DND-41 (cell line): Measurements from ENCODE around the gene FRG2C.
A peak's percentile ranks its signal among the peaks of the same experiment; 100 is the strongest.
"Not testable (repeated sequence)": the region's sequence is repeated elsewhere in the genome, so short reads cannot be mapped to it uniquely, and the experiment has no call there.

Experiments used
- ATAC-seq: fragments of 200-7000 bp; cut with Tn5 transposase; 3 replicates; pipeline ENCODE4 v1.9.1; 2021; ENCODE audit warnings: low read depth; ENCODE audit not compliant: insufficient read depth
- DNase-seq: peaks from one replicate; pipeline ENCODE4 v3.0.0-alpha.2; 2020
- H2AFZ ChIP-seq: 2 replicates; pipeline ENCODE4 v1.6.0; 2012; ENCODE audit warnings: low read depth, low read length
- H3K27ac ChIP-seq: 2 replicates; pipeline ENCODE4 v1.5.1; 2012; ENCODE audit warnings: low read length, inconsistent platforms
- H3K27me3 ChIP-seq: fragments of 200-600 bp; sonication (generic); 2 replicates; pipeline ENCODE4 v1.6.0; 2012; ENCODE audit warnings: low read length, mild to moderate bottlenecking, inconsistent platforms; ENCODE audit not compliant: insufficient read depth, poor library complexity
- H3K36me3 ChIP-seq: 2 replicates; pipeline ENCODE4 v1.5.1; 2012; ENCODE audit warnings: low read length, inconsistent platforms; ENCODE audit not compliant: insufficient read depth
- H3K4me1 ChIP-seq: 2 replicates; pipeline ENCODE4 v1.5.1; 2012; ENCODE audit warnings: mild to moderate bottlenecking, low read length; ENCODE audit not compliant: insufficient read depth
- H3K4me2 ChIP-seq: 2 replicates; pipeline ENCODE4 v1.6.0; 2012; ENCODE audit warnings: mild to moderate bottlenecking, moderate library complexity, low read length, inconsistent platforms; ENCODE audit not compliant: insufficient read depth
- H3K4me3 ChIP-seq, 2 experiments: fragments of 200-600 bp in 1 of 2; shearing (Covaris generic) in 1 of 2; 2 replicates each; pipeline ENCODE4 v1.5.1; 2012 to 2016; ENCODE audit warnings: inconsistent platforms in 2 of 2, low read length in 2 of 2, mild to moderate bottlenecking in 2 of 2, low read depth in 1 of 2, moderate library complexity in 1 of 2
- H3K79me2 ChIP-seq: 2 replicates; pipeline ENCODE4 v1.6.0; 2012; ENCODE audit warnings: low read length, inconsistent platforms; ENCODE audit not compliant: insufficient read depth
- H3K9ac ChIP-seq: 2 replicates; pipeline ENCODE4 v1.6.0; 2012; ENCODE audit warnings: low read depth, mild to moderate bottlenecking, inconsistent platforms, low read length, moderate library complexity
- H3K9me3 ChIP-seq: 2 replicates; pipeline ENCODE4 v1.5.1; 2012; ENCODE audit warnings: low read length, moderate library complexity, mild to moderate bottlenecking, inconsistent platforms; ENCODE audit not compliant: insufficient read depth, severe bottlenecking
- H4K20me1 ChIP-seq: 2 replicates; pipeline ENCODE4 v1.6.0; 2012; ENCODE audit warnings: low read length; ENCODE audit not compliant: insufficient read depth
- EZH2 ChIP-seq: IDR thresholded peaks from 3 replicates; pipeline ENCODE4 v1.6.1; 2012; ENCODE audit warnings: borderline replicate concordance, low read depth, mild to moderate bottlenecking, moderate library complexity, low read length, inconsistent platforms; ENCODE audit not compliant: severe bottlenecking
- TF ChIP-seq, protein P1 (sequence below): IDR thresholded peaks from 2 replicates; pipeline ENCODE4 v1.5.1; 2012; ENCODE audit warnings: borderline replicate concordance, low read length, moderate library complexity, mild to moderate bottlenecking; ENCODE audit not compliant: poor library complexity, severe bottlenecking; ENCODE audit errors: extremely low read depth

The FRG2C gene

DNA sequence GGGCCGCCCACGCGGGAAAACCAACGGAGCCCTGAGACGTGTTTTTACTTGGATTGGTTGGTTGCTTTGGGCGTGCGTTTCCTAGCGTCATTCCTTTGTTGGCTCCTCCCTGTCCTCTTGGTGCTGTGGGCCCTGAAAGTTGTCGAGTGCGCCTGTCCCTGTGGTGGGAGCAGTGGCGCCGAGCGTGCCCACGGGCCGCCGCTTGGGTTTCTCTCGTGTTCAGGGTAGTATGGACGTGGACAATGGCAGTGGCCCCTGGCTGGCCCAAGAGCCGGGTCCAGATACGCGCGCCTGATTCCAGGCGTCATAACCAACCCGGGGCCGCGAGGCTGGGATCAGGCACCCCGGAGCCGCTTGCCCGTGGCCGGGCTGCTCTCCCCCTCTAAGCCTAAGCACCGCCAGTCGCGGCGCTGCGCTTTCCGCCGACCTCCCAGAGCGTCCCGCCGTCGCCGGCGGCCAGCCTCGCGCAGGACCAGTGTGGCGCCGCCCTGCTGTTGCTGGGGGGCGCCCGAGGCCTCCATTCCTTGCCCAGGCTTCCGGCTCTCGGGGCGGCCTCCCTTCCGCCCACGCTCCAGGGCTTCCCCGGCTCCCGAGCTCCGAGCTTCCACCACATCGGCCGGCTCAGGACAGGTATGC, 8.1 kb downstream of the FRG2C start:
- H3K9ac ChIP-seq, result peak overlapping the region; percentile 78
- H3K27me3 ChIP-seq, H3K79me2 ChIP-seq, H4K20me1 ChIP-seq, H3K4me1 ChIP-seq, H3K36me3 ChIP-seq: not testable (repeated sequence)
- peak overlapping the region; percentile 84 for H2AFZ ChIP-seq
- peak overlapping the region; percentile 55 for H3K4me2 ChIP-seq
- H3K9me3 ChIP-seq, result peaks cover 14% of the 10 kb centered on the region
- TF ChIP-seq, protein P1, sequence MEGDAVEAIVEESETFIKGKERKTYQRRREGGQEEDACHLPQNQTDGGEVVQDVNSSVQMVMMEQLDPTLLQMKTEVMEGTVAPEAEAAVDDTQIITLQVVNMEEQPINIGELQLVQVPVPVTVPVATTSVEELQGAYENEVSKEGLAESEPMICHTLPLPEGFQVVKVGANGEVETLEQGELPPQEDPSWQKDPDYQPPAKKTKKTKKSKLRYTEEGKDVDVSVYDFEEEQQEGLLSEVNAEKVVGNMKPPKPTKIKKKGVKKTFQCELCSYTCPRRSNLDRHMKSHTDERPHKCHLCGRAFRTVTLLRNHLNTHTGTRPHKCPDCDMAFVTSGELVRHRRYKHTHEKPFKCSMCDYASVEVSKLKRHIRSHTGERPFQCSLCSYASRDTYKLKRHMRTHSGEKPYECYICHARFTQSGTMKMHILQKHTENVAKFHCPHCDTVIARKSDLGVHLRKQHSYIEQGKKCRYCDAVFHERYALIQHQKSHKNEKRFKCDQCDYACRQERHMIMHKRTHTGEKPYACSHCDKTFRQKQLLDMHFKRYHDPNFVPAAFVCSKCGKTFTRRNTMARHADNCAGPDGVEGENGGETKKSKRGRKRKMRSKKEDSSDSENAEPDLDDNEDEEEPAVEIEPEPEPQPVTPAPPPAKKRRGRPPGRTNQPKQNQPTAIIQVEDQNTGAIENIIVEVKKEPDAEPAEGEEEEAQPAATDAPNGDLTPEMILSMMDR, result peak; percentile 27
- H3K4me3 ChIP-seq, result peak overlapping the region; percentile 16 to 61; a peak in 3 of 4 replicates
- H3K27ac ChIP-seq, result peak overlapping the region; percentile 80; the same call in 1 of the 2 replicates
- ATAC-seq, result peak; percentile 88
- DNase-seq, result peak; percentile 83

DNA sequence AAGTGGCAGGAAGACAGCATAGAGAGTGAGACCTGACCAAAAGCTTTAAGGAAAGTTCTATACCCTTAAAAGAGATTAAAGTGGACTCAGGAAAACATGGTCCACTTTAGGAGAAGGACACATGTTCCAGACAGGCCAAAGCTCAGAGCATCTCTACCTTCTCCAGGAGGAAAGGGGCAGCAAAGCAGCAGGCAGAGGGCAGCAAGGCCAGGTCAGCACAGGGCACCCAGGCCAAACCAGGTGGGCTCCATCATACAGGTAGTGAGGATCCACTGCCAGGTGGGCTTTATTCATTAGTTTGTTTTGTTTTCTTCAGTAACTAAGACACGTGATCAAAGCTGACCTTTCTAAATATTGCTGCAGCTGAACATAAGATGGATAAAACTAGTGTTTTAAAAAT, 19.8 kb downstream of the FRG2C start:
- not testable (repeated sequence) for H3K27me3 ChIP-seq, H3K36me3 ChIP-seq, H3K27ac ChIP-seq

DNA sequence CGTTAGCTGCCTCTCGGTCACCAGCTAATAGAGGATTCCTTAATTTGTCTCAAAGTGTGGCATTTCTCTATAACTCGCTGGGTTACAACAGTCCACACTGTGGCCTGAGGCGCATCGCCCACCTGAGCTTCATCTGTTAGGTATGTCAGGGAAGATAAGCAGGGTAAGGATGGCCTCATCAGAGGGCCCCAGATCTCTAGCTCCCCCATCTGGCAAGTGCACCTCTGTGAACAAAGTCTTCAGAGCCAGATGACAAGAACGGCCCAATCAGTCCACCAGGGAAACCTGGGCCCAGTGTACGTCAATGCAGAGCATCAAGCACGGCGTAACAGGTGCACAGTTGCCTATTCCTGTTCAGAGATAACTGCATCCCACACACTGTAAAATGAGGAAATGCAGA, 23.2 kb downstream of the FRG2C start:
- Histone ChIP-seq H3K4me3 (no peak overlapping the region), H3K9ac (no peak overlapping the region), H3K27me3 (no peaks in the 10 kb centered on the region), H3K27ac (no peak overlapping the region), H3K4me2 (no peak overlapping the region), H3K79me2 (no peaks in the 10 kb centered on the region), H3K4me1 (no peaks in the 10 kb centered on the region), H3K36me3 (no peaks in the 10 kb centered on the region), H4K20me1 (no peaks in the 10 kb centered on the region; the same call in 1 of the 2 replicates), H3K9me3 (no peaks in the 10 kb centered on the region), H2AFZ (no peak overlapping the region)
- ATAC-seq (no peak), DNase-seq (no peak)
- TF ChIP-seq, protein P1, result no peak
- no peak for TF ChIP-seq EZH2

More for the DNA sequence above, 19.8 kb downstream of the FRG2C start:
- not testable (repeated sequence) for ATAC-seq, H4K20me1 ChIP-seq, H3K79me2 ChIP-seq, H3K4me3 ChIP-seq, H3K4me2 ChIP-seq, H2AFZ ChIP-seq, H3K4me1 ChIP-seq, H3K9me3 ChIP-seq, H3K9ac ChIP-seq, DNase-seq

DNA sequence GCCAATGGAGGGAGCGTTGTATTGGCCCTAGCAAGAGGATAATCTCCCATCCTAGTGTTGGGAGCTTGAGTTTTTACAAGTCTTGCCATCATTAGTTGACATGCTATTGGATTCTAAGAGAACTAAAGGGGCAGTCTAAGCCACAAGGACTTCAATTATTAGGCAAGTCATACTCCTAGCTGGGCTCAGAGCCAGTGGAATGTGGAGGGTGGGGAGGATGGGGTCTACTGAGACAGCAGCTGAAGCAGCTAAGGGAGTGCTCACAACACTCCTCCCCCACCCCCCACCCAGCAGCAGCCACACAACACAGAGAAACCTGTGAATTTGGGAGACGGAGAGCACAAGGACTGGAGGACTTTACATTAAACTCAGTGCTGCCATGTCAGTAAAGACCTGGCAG, 27.9 kb downstream of the FRG2C start:
- H3K27me3 ChIP-seq, result no peaks in the 10 kb centered on the region
- no peaks in the 10 kb centered on the region for H4K20me1 ChIP-seq
- no peak overlapping the region for H2AFZ ChIP-seq
- H3K9me3 ChIP-seq, result no peaks in the 10 kb centered on the region
- DNase-seq, result no peak
- no peaks in the 10 kb centered on the region for H3K36me3 ChIP-seq
- no peak overlapping the region for H3K4me3 ChIP-seq
- no peak overlapping the region for H3K9ac ChIP-seq
- H3K27ac ChIP-seq, result no peak overlapping the region
- TF ChIP-seq, protein P1, result no peak
- TF ChIP-seq EZH2, result no peak
- H3K4me2 ChIP-seq, result no peak overlapping the region
- no peaks in the 10 kb centered on the region for H3K4me1 ChIP-seq
- no peaks in the 10 kb centered on the region for H3K79me2 ChIP-seq
- ATAC-seq, result no peak
